ENCODE measurements around the gene CBL.

CBL gene

GRCh38 chr11:119315131-119316015 is 109.2 kb downstream of the CBL start:
- H3K4me3 ChIP-seq (ENCODE audit: low read length), result peak overlapping the region; percentile 70
- 8% methylated on average over 29 of the region's 29 CpGs for WGBS
- H3K27ac ChIP-seq (ENCODE audit: low read depth, low read length), result no peak overlapping the region
- peaks cover 37% of the 10 kb centered on the region for H3K4me1 ChIP-seq (ENCODE audit: insufficient read depth, low read length)
- peak overlapping the region; percentile 68; the same call in 1 of the 2 replicates for H3K9ac ChIP-seq (ENCODE audit: low read depth, low read length)
- peaks cover 34% of the 10 kb centered on the region for H3K27me3 ChIP-seq (ENCODE audit: insufficient read depth, low read length)
- H3K36me3 ChIP-seq (ENCODE audit: insufficient read depth, low read length), result peaks cover 32% of the 10 kb centered on the region
- H3K9me3 ChIP-seq (ENCODE audit: insufficient read depth, low read depth, low read length), result no peaks in the 10 kb centered on the region

GRCh38 chr11:119316016-119316728 is 110.0 kb downstream of the CBL start:
- H3K27me3 ChIP-seq (ENCODE audit: insufficient read depth, low read length), result peaks cover 34% of the 10 kb centered on the region
- H3K27ac ChIP-seq (ENCODE audit: low read depth, low read length), result no peak overlapping the region
- H3K9ac ChIP-seq (ENCODE audit: low read depth, low read length), result peak overlapping the region; percentile 68; the same call in 1 of the 2 replicates
- WGBS, result 2% methylated on average over 46 of the region's 46 CpGs
- no peaks in the 10 kb centered on the region for H3K9me3 ChIP-seq (ENCODE audit: insufficient read depth, low read depth, low read length)
- H3K4me1 ChIP-seq (ENCODE audit: insufficient read depth, low read length), result peaks cover 41% of the 10 kb centered on the region
- H3K36me3 ChIP-seq (ENCODE audit: insufficient read depth, low read length), result peaks cover 29% of the 10 kb centered on the region
- peak overlapping the region; percentile 70 for H3K4me3 ChIP-seq (ENCODE audit: low read length)

DNA sequence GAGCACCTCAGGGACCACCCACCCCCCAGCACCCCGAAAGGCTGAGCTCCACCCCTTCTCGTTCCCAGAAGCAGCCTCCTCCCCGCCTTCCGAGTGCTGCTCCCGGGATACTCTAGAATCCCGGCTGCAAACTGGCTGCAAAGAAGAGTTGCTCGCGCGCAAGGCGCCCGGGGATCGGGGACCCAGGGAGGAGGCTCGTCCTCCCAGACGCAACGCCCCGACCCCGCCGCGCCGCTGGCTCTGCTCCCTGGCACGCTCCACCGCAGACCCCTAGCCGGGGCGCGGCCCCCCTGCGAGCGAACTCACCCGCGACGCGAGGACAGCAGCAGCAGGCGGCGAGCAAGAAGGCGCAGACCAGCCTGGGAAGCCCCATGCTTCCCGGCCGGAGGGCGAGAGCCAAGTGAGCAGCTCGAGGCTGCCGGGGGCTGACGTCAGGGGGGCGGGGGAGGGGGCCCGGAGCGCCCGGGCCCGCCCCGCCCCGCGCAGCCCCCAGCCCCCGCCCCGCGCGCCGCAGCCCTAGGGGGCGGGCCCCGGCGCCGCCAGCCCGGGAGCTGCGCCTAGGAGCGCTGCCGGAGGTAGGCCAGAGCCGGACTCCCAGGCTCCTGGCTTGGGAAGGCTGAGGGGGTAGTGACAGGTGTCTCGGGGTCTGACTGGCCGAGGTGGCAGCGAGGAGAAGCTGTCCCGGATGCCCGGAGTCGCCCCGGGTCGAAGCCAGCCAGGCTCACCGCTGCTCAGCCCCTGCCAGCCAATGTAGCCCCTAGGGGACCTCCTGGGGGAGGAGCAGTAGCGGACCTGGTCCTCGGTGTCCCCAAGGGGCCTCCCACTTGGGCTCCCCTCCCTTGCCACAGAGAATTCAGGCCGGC is 110.8 kb downstream of the CBL start, which contains the start of gene MCAM:
Gene MCAM, minus strand, starts transcription at position 402 of the 863 bp plus-strand sequence. Its CDS starts 29 bp downstream, at position 373.
- peak within 1 kb of the TSS; percentile 70 for H3K4me3 ChIP-seq (ENCODE audit: low read length)
- peak within 1 kb of the TSS; percentile 2; the same call in 1 of the 2 replicates for H3K27ac ChIP-seq (ENCODE audit: low read depth, low read length)
- H3K9ac ChIP-seq (ENCODE audit: low read depth, low read length), result peak within 1 kb of the TSS; percentile 68
- no peaks in the 10 kb centered on the region for H3K9me3 ChIP-seq (ENCODE audit: insufficient read depth, low read depth, low read length)
- H3K27me3 ChIP-seq (ENCODE audit: insufficient read depth, low read length), result peaks cover 34% of the 10 kb centered on the region
- 1% methylated on average over 74 of the region's 74 CpGs for WGBS
- H3K36me3 ChIP-seq (ENCODE audit: insufficient read depth, low read length), result peaks cover 24% of the 10 kb centered on the region
- peaks cover 41% of the 10 kb centered on the region for H3K4me1 ChIP-seq (ENCODE audit: insufficient read depth, low read length)

DNA sequence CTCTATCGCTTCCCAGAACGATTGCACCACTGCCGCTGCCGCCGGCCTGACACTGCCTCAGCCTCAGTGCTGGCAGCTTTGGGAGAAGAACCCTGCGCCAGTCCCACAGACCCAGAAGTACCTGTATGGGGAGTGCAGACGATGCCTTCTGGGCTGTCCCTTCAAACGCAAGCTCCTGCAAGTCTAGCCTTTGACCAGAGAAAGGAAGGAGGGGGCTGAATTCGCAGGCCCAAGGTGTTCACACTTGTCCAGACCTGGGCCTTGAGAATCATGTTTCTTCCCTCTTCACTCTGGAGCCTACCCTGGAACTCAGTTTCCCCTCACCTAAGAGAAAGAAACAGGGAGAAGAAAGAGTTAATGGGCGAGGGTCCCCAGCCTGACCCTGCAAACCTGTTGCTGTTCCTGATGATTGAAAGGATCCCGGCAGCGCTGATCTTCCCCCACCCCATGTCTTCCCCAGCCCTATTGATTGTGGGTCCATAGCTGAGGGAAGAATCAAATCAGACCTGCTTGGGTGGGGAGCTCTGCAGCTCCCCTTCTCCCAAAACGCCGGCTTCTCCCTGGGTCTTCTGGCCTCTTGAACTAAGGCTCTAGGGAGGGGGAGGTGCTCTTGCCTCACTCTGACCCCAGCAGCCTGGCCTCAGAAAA is 111.6 kb downstream of the CBL start:
- peaks cover 44% of the 10 kb centered on the region for H3K4me1 ChIP-seq (ENCODE audit: insufficient read depth, low read length)
- H3K27ac ChIP-seq (ENCODE audit: low read depth, low read length), result peak overlapping the region; percentile 2; the same call in 1 of the 2 replicates
- H3K9me3 ChIP-seq (ENCODE audit: insufficient read depth, low read depth, low read length), result no peaks in the 10 kb centered on the region
- H3K9ac ChIP-seq (ENCODE audit: low read depth, low read length), result 0 out of 2 replicates have a peak overlapping the region, but pooled peaks have one; percentile 12
- peaks cover 16% of the 10 kb centered on the region for H3K36me3 ChIP-seq (ENCODE audit: insufficient read depth, low read length)
- peak overlapping the region; percentile 70 for H3K4me3 ChIP-seq (ENCODE audit: low read length)
- peaks cover 34% of the 10 kb centered on the region for H3K27me3 ChIP-seq (ENCODE audit: insufficient read depth, low read length)
- WGBS, result 22% methylated on average over 13 of the region's 14 CpGs

DNA sequence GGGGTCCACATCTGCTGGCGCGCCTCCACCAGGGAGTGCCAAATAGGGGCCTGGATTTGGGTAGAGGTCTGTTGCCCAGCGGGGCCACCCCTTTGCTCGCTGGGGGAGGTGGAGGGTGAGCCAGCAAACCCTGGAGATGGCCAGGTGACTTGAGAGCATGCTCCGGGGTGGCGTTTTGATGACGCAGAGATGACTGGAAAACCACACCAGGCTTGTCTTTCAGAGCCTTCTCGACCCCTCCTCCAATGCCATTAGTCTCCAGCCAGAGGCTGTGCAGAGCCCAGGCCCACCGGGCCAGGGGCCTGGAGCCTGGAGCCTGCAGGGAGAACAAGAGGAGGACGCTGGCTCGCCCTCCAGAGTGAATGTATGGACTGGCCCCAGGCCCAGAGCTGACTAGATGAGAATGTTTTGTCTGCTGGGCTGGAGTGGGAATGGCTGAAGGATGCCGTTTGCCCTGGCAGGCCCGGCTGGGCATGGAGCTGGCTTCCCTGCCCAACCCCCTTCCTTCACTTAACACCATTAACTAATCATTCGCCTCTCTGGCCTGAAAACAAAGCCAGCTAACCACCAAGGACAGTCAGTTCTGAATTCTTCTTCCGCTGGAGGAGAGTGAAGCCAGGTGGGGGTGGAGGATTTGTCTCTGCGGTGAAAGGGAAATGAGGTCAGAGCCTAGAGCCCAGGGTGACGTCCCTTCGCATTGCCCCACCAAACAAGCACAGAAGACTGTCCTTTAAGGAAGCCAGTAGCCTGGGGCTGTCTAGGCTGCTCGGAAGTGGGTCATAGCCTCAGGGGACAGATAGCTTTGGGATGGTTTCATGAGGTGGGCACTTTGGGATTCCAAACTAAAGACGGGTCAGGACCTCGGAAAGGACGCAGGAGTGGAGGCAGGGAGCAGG is 112.3 kb downstream of the CBL start:
- Histone ChIP-seq H3K4me3 (ENCODE audit: low read length) (no peak overlapping the region), H3K36me3 (ENCODE audit: insufficient read depth, low read length) (peaks cover 11% of the 10 kb centered on the region), H3K27ac (ENCODE audit: low read depth, low read length) (peak overlapping the region; percentile 76), H3K9ac (ENCODE audit: low read depth, low read length) (0 out of 2 replicates have a peak overlapping the region, but pooled peaks have one; percentile 8), H3K9me3 (ENCODE audit: insufficient read depth, low read depth, low read length) (no peaks in the 10 kb centered on the region), H3K4me1 (ENCODE audit: insufficient read depth, low read length) (peaks cover 44% of the 10 kb centered on the region), H3K27me3 (ENCODE audit: insufficient read depth, low read length) (peaks cover 34% of the 10 kb centered on the region)
- WGBS, result 33% methylated on average over 22 of the region's 22 CpGs

DNA sequence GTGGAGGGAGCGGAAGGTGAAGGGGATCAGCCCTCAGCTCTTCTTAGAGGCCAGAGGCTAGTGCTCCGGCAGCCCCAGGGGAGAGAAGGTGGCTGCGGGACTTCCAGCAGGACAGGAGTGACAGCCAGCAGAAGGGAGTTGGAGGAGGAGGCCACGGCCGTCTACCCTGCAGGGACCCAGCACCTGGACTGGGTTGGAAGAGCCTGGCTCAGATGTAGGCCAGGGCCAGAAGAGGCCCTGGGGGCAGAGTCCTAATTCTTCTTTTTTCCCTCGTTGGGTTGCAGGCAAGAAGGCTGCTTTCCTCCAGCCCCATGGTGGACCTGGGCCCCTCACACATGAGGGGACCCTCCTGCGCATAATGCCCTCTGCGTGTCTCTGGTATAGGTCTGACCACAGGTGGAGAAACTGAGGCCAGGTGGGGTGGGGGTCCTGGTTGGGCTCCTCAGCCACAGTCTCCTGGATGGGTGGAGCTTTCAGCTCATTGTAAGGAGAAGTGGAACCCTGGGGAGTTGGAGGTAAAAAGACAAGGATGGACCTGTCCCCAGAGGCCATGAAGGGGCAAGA is 113.1 kb downstream of the CBL start:
- WGBS, result 66% methylated on average over 8 of the region's 8 CpGs
- H3K9me3 ChIP-seq (ENCODE audit: insufficient read depth, low read depth, low read length), result no peaks in the 10 kb centered on the region
- H3K27ac ChIP-seq (ENCODE audit: low read depth, low read length), result peak overlapping the region; percentile 76; the same call in 1 of the 2 replicates
- H3K4me3 ChIP-seq (ENCODE audit: low read length), result no peak overlapping the region
- peaks cover 4% of the 10 kb centered on the region for H3K36me3 ChIP-seq (ENCODE audit: insufficient read depth, low read length)
- H3K4me1 ChIP-seq (ENCODE audit: insufficient read depth, low read length), result peaks cover 44% of the 10 kb centered on the region
- no peak overlapping the region for H3K9ac ChIP-seq (ENCODE audit: low read depth, low read length)
- H3K27me3 ChIP-seq (ENCODE audit: insufficient read depth, low read length), result peaks cover 34% of the 10 kb centered on the region

DNA sequence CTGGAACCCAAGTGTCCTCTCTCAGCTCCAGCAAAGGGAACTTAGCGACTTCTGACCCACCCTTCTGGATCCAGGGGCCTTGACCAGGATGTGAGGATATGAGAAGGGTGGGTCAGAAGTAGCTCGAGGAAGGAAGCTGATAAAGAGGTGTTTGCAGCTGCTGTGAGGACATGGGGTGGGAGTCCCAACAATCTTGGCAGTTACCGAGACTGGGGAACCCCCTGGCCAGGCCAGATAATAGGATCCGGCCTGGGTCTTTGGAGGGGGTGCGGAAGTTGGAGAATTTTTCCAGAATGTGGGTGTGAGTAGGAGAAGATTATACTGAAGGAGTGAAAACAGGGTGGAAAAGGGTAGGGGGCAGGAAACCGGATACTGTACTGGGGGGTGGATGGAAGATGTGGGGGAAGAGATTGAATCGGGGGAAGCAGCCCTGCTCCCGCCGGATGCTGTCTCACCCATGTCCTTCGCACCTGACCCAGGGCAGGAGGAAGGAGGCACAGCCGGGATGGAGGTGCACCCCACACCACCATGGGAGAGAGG is 113.6 kb downstream of the CBL start:
- Histone ChIP-seq H3K27ac (ENCODE audit: low read depth, low read length) (peak overlapping the region; percentile 20; the same call in 1 of the 2 replicates), H3K36me3 (ENCODE audit: insufficient read depth, low read length) (no peaks in the 10 kb centered on the region), H3K4me1 (ENCODE audit: insufficient read depth, low read length) (peaks cover 42% of the 10 kb centered on the region), H3K4me3 (ENCODE audit: low read length) (no peak overlapping the region), H3K9me3 (ENCODE audit: insufficient read depth, low read depth, low read length) (no peaks in the 10 kb centered on the region), H3K27me3 (ENCODE audit: insufficient read depth, low read length) (peaks cover 32% of the 10 kb centered on the region), H3K9ac (ENCODE audit: low read depth, low read length) (no peak overlapping the region)
- WGBS, result 56% methylated on average over 11 of the region's 11 CpGs

GRCh38 chr11:119320240-119320775 is 114.2 kb downstream of the CBL start:
- no peaks in the 10 kb centered on the region for H3K36me3 ChIP-seq (ENCODE audit: insufficient read depth, low read length)
- H3K9ac ChIP-seq (ENCODE audit: low read depth, low read length), result peak overlapping the region; percentile 63
- no peaks in the 10 kb centered on the region for H3K9me3 ChIP-seq (ENCODE audit: insufficient read depth, low read depth, low read length)
- H3K4me1 ChIP-seq (ENCODE audit: insufficient read depth, low read length), result peaks cover 39% of the 10 kb centered on the region
- WGBS, result 4% methylated on average over 16 of the region's 17 CpGs
- peak overlapping the region; percentile 86 for H3K27ac ChIP-seq (ENCODE audit: low read depth, low read length)
- peaks cover 27% of the 10 kb centered on the region for H3K27me3 ChIP-seq (ENCODE audit: insufficient read depth, low read length)
- peak overlapping the region; percentile 61 for H3K4me3 ChIP-seq (ENCODE audit: low read length)

Data from HUES64 (cell line).